Loucy (cell line): ENCODE data around the gene ZNF423.

ENCODE experiments used
- CTCF ChIP-seq: fragments of 200-600 bp; sonication (generic); conservative IDR thresholded peaks from 2 replicates; pipeline ENCODE4 v1.5.1; 2014; ENCODE audit warnings: mild to moderate bottlenecking, antibody characterized with exemption, low read length
- EZH2phosphoT487 ChIP-seq: fragments of 200-600 bp; IDR thresholded peaks from 2 replicates; pipeline ENCODE4 v1.6.1; 2018; ENCODE audit warnings: antibody characterized with exemption, mild to moderate bottlenecking, moderate library complexity, borderline replicate concordance

GRCh38 chr16:49739381-49739780 is 116.5 kb downstream of the ZNF423 start:
- TF ChIP-seq CTCF: peak; percentile 47
- TF ChIP-seq EZH2phosphoT487: no peak
